ENCODE data around the gene NR1D1. TPM values are rescaled to one million over a fixed set of nuclear protein-coding genes. Genes with fewer than 3 reads are reported as not detected.

NR1D1 gene
- polyA plus RNA-seq, 1 of the 3 experiments (the other 2 are of a cell fraction) = 6.5 TPM

DNA sequence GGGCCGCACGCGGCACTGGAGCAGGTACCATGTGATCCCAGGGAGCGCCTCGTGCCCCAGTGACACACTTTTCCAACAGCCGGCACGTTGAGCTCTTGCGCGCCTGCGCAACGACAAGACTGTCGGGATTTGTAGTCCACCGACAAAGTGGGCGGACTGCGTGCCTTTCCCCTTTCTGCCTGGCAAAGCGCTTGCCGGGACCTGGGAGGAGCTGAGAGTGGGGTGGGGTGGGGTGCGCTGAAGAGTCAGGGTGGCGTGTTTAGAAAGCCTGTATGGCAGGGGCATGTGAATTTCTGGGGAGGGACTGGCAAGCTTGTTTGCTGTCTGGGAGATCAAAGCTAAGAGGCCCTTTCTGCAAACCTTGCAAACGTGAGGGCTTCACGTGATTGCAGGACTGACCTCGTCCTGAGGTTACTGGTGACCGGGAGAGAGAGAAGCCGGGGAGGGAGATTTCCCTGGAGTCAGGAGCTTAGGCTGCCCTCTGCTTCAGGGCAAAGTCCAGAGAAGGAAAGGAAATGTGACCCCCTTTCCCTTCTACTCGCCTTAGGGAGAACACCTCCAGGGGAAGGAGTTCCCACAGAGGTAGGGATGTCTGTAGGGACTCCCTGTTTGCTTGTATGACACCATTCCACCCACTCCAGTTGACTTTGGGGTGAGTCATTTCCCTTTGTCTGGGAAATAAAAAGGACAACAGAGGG lies 429 bp upstream of the NR1D1 start (continued):
- TF ChIP-seq FOXJ3 (CRISPR knock-in tag; IDR thresholded peaks at IDR 0.05) = no peak
- TF ChIP-seq MXI1 (IDR thresholded peaks at IDR 0.05; ENCODE audit: low read depth, low read length) = peak; percentile 99
- no peak for TF ChIP-seq POLR2AphosphoS5 (IDR thresholded peaks at IDR 0.05; ENCODE audit: low read depth, low read length)
- TF ChIP-seq, protein P1, sequence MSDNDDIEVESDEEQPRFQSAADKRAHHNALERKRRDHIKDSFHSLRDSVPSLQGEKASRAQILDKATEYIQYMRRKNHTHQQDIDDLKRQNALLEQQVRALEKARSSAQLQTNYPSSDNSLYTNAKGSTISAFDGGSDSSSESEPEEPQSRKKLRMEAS (IDR thresholded peaks at IDR 0.05; ENCODE audit: low read depth) = peak; percentile 99
- TF ChIP-seq EP300 (IDR thresholded peaks at IDR 0.05; ENCODE audit: borderline replicate concordance in 1 of 2, low read depth in 1 of 2, low read length in 1 of 2) = no peak
- TF ChIP-seq JUND (IDR thresholded peaks at IDR 0.05) = peak; percentile 70
- TF ChIP-seq RXRA (IDR thresholded peaks at IDR 0.05; ENCODE audit: borderline replicate concordance, low read depth) = peak; percentile 55; the same call in 1 of the 2 replicates
- TF ChIP-seq, protein P2, sequence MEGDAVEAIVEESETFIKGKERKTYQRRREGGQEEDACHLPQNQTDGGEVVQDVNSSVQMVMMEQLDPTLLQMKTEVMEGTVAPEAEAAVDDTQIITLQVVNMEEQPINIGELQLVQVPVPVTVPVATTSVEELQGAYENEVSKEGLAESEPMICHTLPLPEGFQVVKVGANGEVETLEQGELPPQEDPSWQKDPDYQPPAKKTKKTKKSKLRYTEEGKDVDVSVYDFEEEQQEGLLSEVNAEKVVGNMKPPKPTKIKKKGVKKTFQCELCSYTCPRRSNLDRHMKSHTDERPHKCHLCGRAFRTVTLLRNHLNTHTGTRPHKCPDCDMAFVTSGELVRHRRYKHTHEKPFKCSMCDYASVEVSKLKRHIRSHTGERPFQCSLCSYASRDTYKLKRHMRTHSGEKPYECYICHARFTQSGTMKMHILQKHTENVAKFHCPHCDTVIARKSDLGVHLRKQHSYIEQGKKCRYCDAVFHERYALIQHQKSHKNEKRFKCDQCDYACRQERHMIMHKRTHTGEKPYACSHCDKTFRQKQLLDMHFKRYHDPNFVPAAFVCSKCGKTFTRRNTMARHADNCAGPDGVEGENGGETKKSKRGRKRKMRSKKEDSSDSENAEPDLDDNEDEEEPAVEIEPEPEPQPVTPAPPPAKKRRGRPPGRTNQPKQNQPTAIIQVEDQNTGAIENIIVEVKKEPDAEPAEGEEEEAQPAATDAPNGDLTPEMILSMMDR (IDR thresholded peaks at IDR 0.05) = no peak
- TF ChIP-seq RAD21 (IDR thresholded peaks at IDR 0.05; ENCODE audit: low read length) = no peak; the same call in 1 of the 2 replicates
- no peak for TF ChIP-seq GABPA (IDR thresholded peaks at IDR 0.05; ENCODE audit: low read depth)

DNA sequence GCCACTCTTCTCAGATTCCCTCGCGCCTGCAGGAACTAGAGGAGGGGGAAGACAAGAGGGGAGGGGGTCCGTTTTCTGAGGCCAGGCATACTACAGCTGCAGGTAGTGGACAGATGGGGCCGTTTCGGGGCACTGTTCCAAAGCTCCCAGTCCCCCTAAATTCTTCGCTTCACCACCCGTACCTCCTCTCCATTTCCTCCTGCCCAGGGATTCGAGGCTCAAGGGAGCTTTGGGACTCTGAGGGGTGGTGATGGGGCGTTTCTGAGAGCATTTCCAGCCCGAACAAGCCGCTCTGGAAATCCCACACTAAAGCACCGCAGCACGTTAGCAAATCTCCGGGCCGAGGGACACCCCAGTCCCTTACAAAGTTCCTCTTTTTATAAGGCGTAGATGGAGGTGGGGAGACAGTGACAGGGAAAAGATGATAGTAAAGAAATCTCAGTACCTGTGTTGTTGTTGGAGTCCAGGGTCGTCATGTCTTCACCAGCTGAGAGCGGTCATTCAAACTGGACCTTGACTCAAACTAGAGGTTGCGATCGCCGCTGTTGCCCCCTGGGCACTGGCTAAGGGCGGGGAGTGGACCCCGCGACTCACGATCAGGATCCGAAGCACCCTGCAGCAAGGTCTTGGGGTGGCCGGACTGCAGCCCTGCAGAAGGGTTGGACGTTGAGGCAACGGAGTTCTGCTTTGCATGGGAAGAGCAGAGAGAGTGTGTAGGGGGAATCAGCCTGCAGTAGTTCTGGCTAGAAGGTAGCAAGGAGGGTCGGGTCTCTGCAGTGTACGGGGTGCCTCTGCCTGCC lies 570 bp downstream of the NR1D1 start:
- no peaks in the 10 kb centered on the region for H3K9me3 ChIP-seq
- 0 out of 2 replicates have a peak, but pooled peaks cover 5% of the 10 kb centered on the region for H4K20me1 ChIP-seq (ENCODE audit: insufficient read depth)
- H3K4me3 ChIP-seq (ENCODE audit: low read depth in 2 of 2, low read length in 1 of 2) = peak overlapping the region; percentile 73 to 96
- H3F3A ChIP-seq (replicated peaks; ENCODE audit: insufficient read depth) = peaks cover 8% of the 10 kb centered on the region
- H2AFZ ChIP-seq (ENCODE audit: low read depth) = no peak overlapping the region
- no peaks in the 10 kb centered on the region for H3K27me3 ChIP-seq (ENCODE audit: insufficient read depth)
- no peaks in the 10 kb centered on the region for H3K9me2 ChIP-seq
- no peak for TF ChIP-seq FOXM1 (IDR thresholded peaks at IDR 0.05; ENCODE audit: low read depth)
- TF ChIP-seq, protein P3, sequence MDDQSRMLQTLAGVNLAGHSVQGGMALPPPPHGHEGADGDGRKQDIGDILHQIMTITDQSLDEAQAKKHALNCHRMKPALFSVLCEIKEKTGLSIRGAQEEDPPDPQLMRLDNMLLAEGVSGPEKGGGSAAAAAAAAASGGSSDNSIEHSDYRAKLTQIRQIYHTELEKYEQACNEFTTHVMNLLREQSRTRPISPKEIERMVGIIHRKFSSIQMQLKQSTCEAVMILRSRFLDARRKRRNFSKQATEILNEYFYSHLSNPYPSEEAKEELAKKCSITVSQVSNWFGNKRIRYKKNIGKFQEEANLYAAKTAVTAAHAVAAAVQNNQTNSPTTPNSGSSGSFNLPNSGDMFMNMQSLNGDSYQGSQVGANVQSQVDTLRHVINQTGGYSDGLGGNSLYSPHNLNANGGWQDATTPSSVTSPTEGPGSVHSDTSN (IDR thresholded peaks at IDR 0.05) = no peak
- TF ChIP-seq, protein P4, sequence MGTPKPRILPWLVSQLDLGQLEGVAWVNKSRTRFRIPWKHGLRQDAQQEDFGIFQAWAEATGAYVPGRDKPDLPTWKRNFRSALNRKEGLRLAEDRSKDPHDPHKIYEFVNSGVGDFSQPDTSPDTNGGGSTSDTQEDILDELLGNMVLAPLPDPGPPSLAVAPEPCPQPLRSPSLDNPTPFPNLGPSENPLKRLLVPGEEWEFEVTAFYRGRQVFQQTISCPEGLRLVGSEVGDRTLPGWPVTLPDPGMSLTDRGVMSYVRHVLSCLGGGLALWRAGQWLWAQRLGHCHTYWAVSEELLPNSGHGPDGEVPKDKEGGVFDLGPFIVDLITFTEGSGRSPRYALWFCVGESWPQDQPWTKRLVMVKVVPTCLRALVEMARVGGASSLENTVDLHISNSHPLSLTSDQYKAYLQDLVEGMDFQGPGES (IDR thresholded peaks at IDR 0.05; ENCODE audit: low read depth, low read length) = no peak
- TF ChIP-seq MXI1 (IDR thresholded peaks at IDR 0.05; ENCODE audit: low read depth, low read length) = no peak
- TF ChIP-seq, protein P5, sequence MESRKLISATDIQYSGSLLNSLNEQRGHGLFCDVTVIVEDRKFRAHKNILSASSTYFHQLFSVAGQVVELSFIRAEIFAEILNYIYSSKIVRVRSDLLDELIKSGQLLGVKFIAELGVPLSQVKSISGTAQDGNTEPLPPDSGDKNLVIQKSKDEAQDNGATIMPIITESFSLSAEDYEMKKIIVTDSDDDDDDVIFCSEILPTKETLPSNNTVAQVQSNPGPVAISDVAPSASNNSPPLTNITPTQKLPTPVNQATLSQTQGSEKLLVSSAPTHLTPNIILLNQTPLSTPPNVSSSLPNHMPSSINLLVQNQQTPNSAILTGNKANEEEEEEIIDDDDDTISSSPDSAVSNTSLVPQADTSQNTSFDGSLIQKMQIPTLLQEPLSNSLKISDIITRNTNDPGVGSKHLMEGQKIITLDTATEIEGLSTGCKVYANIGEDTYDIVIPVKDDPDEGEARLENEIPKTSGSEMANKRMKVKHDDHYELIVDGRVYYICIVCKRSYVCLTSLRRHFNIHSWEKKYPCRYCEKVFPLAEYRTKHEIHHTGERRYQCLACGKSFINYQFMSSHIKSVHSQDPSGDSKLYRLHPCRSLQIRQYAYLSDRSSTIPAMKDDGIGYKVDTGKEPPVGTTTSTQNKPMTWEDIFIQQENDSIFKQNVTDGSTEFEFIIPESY (IDR thresholded peaks at IDR 0.05; ENCODE audit: borderline replicate concordance, low read depth) = no peak
- TF ChIP-seq GABPA (IDR thresholded peaks at IDR 0.05; ENCODE audit: low read depth) = no peak
- TF ChIP-seq ELF1 (IDR thresholded peaks at IDR 0.05) = no peak
- no peak for TF ChIP-seq CHD2 (IDR thresholded peaks at IDR 0.05; ENCODE audit: low read length, partially characterized antibody)
- no peak for TF ChIP-seq TAF1 (IDR thresholded peaks at IDR 0.05; ENCODE audit: borderline replicate concordance, low read depth, low read length)
- no peak for TF ChIP-seq TCF12 (IDR thresholded peaks at IDR 0.05)
- TF ChIP-seq, protein P1 (IDR thresholded peaks at IDR 0.05; ENCODE audit: low read depth) = no peak
- no peak for TF ChIP-seq FOXJ3 (CRISPR knock-in tag; IDR thresholded peaks at IDR 0.05)
- no peak for TF ChIP-seq RCOR1 (IDR thresholded peaks at IDR 0.05; ENCODE audit: low read length)
- peak overlapping the region; percentile 96 for H3K4me2 ChIP-seq
- CTCF ChIA-PET = interaction anchor here (0.9 to 12.5 kb wide), 11 partner anchors 12 to 121 kb away, joined by 3 to 98 read pairs (median 4); partner anchors contain the start of gene THRA
- H3K27ac ChIP-seq (ENCODE audit: low read depth in 2 of 2, low read length in 1 of 2) = peak overlapping the region; percentile 74 to 95
- H3K79me2 ChIP-seq (ENCODE audit: insufficient read depth) = peaks cover 31% of the 10 kb centered on the region
- POLR2A ChIA-PET = interaction anchor here (0.6 to 3.3 kb wide), 5 partner anchors 10 to 398 kb away, joined by 3 to 25 read pairs (median 4); partner anchors contain the start of gene WIPF2
- peak overlapping the region; percentile 99 for H3K9ac ChIP-seq
- H3K4me1 ChIP-seq (ENCODE audit: control insufficient read depth in 1 of 2, insufficient read depth in 2 of 2, low read depth in 1 of 2, low read length in 1 of 2) = peaks cover 14 to 28% of the 10 kb centered on the region in 2 experiments; a peak in 1 of 4 replicates
- H3K36me3 ChIP-seq (replicated peaks in 1 of 2; ENCODE audit: control insufficient read depth in 1 of 2, insufficient read depth in 2 of 2, low read length in 1 of 2) = peaks cover 19 to 20% of the 10 kb centered on the region in 2 experiments
- WGBS (ENCODE audit: low lambda C conversion rate) = 9% methylated on average over 25 of the region's 31 CpGs
- DNase-seq = no peak
